NCI-H446 (cell line): Measurements from ENCODE around the gene TFDP2.
A peak's percentile ranks its signal among the peaks of the same experiment; 100 is the strongest.
"Not testable (repeated sequence)": the region's sequence is repeated elsewhere in the genome, so short reads cannot be mapped to it uniquely, and the experiment has no call there.

Experiments used
- DNase-seq, 2 experiments: peaks; one replicate each; lab custom pipeline; 2025; lab: John Stamatoyannopoulos, UW

The TFDP2 gene

DNA sequence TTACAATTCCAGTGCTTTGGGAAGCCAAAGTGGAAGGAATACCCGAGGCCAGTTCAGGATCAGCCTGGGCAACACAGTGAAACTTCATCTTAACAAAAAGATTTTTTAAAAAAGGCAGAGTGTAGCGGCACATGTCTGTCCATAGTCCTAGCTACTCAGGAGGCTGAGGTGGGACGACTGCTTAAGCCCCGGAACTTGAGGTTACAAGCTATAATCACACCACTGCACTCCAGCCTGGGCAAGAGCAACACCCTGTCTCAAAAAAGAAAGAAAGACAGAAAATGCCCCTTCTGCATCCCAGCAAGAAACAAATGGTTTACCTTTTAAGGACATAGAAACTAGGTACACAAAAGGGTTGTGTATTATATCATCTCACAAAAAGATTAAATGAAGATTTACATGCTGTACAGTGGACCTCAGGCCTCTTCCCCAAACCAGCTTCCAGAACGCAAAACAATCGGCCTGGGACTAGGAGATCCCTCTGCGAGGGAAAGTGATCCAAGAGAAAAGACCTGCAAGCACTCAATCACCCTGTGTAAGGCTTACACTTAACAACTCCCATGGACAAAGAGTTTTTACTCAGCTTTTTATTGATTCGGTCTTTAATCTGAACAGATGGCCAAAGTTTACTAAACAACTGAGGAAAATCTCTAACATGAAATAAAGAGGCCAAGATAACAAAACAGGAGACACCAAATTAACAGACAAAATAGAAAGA, 21.2 kb downstream of the TFDP2 start:
- peak; percentile 31 to 35 for DNase-seq

- DNase-seq, result no peak
Observed at GRCh38 chr3:142124243-142124642, 25.1 kb downstream of the TFDP2 start.

DNA sequence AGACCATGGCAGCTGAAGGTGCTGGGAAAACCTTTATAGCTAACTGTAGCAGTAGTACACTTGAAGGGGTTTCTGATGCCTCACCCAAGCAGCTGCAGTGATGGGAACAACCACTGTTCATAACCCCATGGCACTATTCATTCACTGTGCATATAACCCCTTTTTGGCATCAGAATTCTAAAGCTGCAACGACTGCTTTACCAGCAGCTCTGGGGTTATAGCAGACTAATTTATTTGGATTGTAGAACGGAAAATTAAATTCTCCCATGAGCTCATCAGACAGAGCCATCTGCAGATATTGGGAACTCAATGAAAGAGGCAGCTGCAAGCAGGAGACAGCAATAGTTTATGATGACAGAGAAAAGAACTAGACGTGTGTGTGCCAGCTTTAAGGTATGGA, 28.6 kb downstream of the TFDP2 start:
- peak; percentile 72 to 84 for DNase-seq

DNA sequence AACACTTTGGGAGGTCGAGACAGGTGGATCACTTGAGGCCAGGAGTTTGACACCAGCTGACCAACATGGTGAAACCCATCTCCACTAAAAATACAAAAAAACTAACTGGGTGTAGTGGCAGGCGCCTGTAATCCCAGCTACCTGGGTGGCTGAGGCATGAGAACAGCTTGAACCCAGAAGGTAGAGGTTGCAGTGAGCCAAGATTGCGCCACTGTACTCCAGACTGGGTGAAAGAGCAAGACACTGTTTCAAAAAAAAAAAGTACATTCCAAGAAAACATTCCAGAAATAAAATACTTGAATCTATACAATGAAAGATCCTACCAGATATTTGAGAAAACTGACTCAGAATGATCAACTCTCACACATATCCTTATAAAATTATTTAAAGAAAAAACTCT, 30.4 kb downstream of the TFDP2 start:
- no peak for DNase-seq

- DNase-seq, result no peak
Observed at GRCh38 chr3:142117056-142117851, 32.1 kb downstream of the TFDP2 start.

GRCh38 chr3:142115867-142116668, 33.3 kb downstream of the TFDP2 start:
- DNase-seq, result no peak

GRCh38 chr3:142112601-142113000, 36.7 kb downstream of the TFDP2 start:
- DNase-seq, result no peak

- peak; percentile 84 to 96 for DNase-seq
Observed at GRCh38 chr3:142106548-142106947, 42.8 kb downstream of the TFDP2 start.

DNA sequence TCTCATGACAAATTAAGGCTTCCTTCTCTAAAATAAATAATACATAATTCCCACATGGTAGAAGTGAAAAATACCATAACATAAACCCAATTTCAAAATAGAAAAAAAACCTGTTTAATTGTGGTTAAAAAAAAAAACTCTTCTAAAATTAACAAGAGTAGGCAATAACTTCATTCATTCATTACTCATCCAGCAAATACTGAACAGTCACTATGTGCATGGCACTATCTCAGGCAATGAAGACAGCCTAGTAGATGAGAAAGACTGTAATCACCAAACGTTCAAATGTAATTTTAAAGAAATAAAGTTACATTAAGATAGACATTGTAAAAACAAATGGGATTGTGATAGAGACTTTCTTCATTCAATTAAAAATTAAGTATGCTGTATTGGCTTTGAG, 43.4 kb downstream of the TFDP2 start:
- DNase-seq, result peak in 1 of 2 experiments; percentile 51

GRCh38 chr3:142104763-142105162, 44.6 kb downstream of the TFDP2 start:
- DNase-seq, result peak; percentile 47 to 73

- DNase-seq, result no peak
Observed at GRCh38 chr3:142098964-142099363, 50.4 kb downstream of the TFDP2 start.

DNA sequence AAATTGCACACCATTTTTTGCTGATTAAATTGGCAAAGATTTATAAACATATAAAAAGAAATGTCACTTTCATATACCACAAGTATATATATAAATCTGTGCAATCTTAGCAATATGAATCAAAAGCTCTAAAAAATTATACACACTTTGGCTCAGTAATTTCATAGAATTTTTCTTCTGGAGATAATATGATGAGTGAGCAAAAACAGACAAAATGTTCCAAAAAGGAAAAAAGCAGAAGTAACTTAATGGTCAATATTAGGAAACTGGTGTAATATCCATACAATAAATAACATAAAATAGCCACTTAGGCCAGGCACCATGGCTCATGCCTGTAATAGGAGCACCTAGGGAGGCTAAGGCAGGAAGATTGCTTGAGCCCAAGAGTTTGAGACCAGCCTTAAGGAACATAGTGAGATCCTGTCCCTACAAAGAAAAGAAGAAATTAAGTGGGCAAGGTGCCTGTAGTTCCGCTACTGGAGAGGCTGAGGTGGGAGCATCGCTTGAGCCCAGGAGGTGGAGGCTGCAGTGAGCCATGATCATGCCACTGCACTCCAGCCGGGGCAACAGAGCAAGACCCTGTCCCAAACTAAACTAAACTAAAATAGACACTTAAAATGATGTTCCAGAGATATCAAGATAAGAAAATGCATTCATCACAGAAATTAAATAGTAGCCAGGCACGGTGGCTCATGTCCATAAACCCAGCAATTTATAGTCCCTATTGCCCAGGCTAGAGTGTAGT, 52.1 kb downstream of the TFDP2 start:
- no peak for DNase-seq

DNA sequence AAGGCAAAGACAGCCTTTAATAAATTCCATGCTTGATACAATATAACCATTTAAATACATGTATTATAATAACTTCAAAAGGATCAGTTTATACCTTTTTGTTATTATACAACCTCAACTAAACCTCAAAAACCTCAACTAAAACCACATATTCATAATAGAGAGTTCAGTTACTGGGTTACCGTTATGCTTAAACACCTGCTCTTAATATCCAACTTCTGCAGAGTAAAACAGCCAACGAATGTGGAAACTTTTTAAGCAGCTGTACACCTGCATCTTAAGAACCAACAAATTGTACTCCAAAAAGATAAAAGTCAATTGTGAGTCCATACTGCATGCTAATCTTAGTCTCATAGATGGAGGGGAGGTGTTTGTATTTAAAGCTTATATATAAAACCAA, 53.5 kb downstream of the TFDP2 start:
- no peak for DNase-seq

DNA sequence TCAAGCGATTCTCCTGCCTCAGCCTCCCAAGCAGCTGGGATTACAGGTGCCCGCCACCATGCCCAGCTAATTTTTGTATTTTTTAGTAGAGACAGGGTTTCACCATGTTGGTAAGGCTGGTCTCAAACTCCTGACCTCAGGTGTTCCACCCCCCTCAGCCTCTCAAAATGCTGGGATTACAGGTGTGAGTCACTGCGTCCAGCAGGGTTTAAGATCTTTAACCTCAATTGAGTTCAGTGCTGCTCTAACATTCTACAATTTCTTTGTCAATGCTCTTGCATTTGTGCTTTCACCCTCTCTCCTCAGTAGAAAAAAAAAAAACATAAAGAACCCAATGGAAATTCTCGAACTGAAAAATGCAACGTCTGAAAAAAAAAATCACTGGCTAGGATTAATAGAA, 60.4 kb downstream of the TFDP2 start:
- not testable (repeated sequence) for DNase-seq

DNA sequence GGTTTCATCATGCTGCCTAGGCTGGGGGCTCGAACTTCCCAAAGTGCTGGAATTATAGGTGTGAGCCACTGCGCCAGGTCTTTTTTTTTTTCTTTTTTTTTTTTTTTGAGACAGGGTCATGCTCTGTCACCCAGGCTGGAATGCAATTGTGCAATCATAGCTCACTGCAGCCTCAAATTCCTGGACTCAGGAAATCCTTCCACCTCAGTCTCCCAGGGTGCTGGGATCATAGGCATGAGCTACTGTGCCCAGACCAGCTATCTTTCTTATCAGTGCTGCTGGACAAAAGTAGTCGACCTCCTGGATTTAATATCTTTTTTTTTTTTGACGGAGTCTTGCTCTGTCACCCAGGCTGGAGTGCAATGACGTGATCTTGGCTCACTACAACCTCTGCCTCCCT, 60.8 kb downstream of the TFDP2 start:
- no peak for DNase-seq

- DNase-seq, result no peak
Observed at GRCh38 chr3:142087676-142088075, 61.7 kb downstream of the TFDP2 start.

DNA sequence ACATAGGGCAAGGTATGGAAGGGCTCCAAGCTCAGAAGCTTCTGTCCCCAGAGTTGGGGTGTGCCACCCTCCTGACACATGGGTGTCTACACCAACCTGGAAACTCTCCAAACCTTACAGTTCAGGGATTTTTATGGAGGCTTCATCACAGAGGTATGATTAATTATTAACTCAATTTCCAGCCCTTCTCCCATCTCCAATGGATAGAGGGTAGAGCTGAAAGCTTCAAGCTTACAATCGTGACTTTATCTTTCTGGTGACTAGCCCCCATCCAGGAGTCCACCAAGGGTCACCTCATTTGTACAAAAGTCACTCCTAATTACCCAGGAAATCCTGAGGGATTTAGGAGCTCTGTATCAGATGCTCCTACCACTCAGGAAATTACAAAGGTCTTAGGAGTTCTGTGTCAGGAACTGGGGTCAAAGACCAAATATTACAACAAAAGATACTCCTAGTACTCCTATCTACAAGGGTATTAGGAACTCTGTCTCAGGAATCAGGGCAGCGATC, 62.7 kb downstream of the TFDP2 start:
- DNase-seq, result no peak

GRCh38 chr3:142081178-142081577, 68.2 kb downstream of the TFDP2 start:
- no peak for DNase-seq

GRCh38 chr3:142077859-142078500, 71.4 kb downstream of the TFDP2 start:
- DNase-seq, result no peak

- no peak for DNase-seq
Observed at GRCh38 chr3:142077155-142077858, 72.0 kb downstream of the TFDP2 start.

GRCh38 chr3:142075656-142076055, 73.7 kb downstream of the TFDP2 start:
- DNase-seq, result not testable (repeated sequence)
